HL-60/S4 treated with phorbol 12-myristate 13-acetate at 8.2 ng/mL for 4 days and 3 days (cell line): ENCODE measurements around the gene HLA-F.

ENCODE experiments used
- in situ Hi-C: fragments of 300-500 bp; cut with MboI; formaldehyde crosslinking; loops from 2 replicates; pipeline ENCODE4 v1.15.0; 2022; ENCODE audit warnings: low sequenced_read_pairs

Gene HLA-F

DNA sequence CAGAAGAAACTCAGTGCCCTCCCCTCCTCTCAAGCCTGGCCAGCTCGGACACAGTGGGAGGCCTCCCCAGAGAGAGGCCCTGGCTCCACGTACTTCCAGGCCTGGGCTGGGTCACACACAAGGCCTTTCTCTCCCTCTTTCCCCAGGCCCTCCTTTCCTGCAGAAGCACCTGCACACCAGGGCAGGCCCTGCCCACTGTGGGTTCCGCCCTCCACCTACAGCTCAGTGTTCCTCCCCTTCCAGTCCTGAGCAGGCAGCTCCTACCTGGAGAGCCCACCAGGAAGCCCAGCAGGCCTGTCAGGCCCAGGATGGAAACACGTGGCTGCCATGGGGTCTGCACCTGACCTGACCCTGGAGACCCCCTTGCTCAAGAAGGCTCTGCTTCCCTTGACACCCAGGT, 18.9 kb downstream of the HLA-F start:
- in situ Hi-C loops, result no loop called here

DNA sequence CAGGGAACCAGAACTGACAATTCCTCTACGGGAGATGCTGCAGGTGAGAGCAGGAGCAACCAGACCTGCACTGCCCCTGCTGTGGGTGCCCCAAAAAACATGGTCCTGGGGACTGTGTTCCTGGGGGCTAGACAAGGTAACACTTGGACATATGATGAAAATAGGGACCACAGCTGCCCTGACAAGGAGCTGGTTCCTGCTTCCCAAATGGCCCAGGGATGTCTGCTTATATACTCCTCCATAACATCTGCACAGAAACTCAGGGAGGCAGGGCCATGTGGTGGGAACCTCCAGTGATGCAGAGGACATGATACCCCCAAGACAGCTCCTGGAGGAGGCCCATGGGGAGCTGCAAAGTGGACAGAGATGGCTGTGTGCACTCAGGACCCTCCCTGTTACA, 19.8 kb downstream of the HLA-F start:
- in situ Hi-C loops, result no loop called here

DNA sequence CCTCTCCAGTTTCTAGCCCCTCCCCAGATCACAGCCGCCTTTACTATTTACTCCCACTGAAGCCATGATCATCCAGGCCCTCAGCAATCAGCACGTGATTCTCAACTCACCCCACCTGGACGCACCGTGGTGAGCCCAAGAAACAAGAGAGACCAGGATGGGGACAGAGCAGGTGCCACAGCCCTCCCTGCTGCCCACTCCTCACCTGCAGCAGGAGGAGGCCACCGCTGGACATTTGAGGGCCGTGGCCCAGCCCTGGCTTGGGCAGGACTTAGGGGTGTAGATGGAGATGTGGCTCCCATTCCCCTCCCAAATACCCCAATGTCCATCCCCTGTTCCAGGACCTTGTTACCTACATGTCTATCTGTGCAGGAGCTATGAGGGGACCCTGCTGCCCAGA, 20.3 kb downstream of the HLA-F start:
- in situ Hi-C loops, result no loop called here

DNA sequence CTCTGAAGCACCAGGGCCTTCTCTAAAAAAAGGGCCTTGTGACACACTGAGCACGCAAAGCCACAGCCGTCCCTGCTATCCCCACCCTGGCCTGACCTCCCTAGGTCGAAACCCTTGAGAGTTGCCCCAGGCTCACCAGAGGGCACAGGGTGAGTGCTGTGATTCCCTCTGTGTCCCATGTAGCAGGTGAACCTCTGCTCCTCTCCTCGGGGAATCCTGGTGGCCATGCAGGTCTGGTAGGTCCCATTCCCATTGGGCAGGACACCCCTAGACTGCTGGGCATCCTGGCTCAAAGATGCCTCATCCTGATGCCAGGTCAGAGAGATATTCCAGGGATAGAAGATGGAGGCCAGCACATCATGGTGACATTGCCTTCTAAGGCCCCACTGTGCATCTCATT, 20.9 kb downstream of the HLA-F start:
- in situ Hi-C loops, result no loop called here

DNA sequence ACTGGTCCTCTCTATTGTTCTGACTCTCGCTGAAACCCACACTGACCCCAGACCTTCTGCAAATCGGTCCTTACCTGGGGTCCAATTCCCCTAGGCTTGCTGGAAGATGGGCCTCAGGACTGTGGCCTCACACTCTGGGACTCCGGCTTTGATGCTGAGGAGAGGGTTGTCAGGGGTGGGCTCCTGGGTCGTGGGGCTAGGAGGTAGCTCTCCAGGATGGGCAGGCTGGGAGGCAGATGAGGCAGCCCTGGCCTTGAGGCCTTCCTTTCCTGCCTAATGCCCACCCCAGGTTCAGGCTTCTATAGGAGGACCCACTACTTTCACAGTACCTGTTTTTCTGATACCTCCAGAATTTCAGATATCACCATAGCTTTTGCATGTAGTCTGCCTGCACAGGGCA, 21.4 kb downstream of the HLA-F start:
- in situ Hi-C loops, result no loop called here

DNA sequence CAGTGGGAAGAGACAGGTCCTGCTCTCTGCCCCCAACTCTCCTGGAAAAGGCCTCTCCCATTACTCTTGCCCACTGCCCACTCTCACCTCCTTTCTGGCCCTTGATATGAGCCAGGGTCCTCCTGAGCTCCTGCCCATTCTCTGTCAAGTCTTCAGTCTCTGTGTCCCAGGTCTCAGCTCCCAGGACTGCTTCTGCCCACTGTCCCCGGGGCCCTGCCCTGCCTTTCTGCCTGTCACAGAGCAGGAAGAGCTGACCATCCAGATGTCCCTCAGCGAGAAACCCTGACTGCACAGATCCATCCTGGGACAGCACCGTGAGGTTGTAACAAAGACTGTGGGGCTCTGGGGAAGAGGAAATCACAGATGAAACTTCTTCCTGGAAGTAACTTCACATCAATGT, 22.2 kb downstream of the HLA-F start:
- in situ Hi-C loops, result no loop called here

DNA sequence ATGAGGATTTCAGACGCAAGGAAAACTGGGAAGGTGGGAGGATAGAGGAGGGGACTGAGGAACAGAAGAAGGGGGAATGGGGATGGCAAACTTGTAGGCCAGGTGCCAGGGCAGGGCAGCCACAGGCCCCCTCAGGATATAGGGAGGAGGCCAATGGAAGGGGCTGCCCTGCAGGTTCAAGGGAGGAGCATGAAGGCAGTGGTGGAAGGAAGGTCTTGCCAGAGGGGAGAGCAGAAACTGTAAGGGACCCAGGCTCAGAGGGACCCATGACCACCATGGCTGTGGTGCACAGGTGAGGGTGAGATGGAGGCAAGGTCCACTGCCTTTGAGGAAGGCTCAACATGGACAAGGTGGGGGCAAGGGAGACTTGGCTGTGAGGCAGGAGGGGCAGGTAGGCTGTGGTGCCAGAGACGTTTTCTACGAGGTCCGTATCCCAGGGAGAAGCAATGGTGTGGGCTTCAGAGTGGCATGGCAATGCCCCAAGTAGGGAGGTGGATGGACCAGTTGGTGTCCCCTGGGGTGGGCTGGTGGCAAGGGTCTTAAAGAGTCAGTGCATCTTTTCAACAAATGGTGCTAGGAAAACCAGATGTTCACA, 22.7 kb downstream of the HLA-F start:
- in situ Hi-C loops, result no loop called here

DNA sequence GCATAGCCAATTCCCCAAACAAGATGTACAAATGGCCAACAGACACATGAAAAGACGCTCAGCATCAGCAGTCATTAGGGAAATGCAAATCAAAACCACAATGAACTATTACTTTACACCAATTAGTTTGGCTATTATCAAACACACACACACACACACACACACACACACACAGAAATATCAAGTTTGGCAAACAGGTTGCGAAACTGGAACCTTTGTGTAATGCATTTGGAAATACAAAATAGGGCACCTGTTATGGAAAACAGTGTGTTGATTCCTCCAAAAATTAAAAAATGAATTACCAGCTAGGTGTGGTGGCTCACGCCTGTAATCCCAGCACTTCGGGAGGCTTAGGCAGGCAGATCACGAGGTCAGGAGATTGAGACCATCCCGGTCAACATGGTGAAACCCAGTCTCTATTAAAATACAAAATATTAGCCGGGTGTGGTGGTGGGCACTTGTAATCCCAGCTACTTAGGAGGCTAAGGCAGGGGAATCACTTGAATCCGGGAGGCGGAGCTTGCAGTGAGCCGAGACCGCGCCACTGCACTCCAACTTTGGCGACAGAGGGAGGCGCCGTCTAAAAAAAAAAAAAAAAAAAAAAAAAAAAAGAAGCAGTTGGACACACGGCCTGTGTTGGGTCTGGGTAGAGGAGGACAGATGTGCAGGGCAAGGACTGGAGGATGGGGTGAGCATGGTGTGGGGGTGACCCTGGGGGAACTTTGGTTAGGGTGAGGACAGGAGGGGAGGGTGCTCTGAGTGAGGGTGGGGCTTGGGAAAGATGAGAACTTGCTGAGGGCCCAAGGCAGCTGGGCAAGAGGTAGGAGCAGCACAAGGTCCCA, 23.8 kb downstream of the HLA-F start:
- in situ Hi-C loops, result no loop called here

DNA sequence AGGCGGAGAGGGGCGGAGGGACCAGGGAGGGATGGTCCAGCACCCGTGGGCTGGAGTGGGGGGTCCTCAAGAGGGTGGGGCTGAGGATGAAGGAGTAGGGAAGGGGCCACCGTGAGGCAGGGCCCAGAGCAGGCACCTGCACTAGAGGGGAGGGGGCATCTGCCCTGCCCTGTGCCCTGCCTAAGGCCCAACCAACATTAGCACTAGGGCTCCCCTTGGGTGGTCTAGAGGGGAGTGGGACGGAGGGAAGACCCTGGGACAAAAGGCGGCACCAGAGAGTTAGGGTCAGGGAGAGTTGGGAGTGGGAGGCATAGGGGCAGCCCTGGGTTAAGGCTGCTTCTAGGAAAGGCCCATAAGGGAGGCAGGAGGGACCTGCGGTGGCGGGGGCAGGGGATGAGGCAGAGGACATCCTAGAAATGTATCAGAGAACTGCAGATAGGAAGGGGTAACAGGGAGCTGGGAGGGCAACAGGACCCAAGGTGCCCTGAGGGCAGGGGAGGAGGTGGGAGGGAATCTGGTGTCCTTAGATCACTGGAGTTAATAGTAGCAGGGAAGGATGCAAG, 24.5 kb downstream of the HLA-F start:
- in situ Hi-C loops, result no loop called here

DNA sequence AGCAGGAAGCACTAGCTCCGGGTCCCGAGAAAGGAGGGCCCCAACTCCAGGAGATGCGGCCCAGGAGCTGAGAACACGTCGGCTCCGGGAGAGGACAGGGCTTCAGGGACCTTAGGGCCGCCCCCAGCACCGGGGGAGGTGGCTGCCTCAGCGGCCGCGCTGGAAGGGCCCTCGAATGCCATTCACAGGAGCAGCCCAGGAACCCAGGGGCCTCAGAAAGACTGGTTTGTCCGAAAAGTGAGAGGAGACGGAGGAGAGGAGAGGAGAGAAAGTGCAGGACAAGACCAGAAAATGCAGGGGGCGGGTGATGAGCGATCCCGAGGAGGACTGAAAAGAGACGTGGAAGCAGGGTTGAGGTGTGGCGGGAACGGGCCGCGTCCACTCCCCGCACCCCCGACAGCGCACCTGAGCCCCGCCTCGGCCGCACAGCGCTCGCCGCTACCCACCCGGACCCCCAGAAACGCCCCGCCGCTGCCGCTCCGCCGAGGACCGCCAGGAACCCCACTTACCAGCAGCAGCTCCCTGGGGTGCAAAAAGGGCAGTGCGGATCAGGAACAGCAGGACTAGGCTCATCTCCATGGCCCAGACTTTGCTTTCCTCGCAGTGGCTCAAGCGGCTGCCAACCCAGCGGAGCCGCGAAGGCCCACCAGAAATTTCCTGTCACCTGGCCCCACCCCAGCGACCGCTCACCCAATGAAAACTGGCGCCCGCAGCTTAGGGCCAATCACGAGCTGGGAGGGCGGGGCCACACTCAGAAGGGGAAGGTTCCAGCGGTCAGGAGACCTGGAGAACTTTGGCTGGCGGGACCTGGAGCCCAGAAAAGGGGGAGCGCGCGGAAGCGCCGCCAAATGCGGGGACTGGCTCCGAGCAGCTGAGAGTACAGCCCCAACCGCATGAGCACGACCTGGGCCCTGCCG, 25.4 kb downstream of the HLA-F start:
- in situ Hi-C loops, result no loop called here

DNA sequence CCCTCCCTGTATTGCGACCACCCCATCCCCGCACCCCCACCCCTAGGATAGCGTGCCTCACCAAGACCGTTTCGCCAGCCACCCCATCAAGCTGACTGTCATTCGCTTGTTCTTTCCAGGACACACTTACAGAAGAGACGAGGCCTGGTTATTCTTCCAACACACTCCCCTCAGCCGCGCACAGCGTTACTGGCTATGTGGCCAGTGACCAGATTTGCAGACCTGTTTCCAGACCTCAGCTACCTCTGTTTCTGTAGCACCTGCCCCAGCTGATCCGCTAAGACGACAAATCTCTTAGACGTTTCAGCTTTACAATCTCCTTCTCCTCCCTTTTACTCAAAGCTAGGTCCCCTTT, 26.1 kb downstream of the HLA-F start:
- in situ Hi-C loops, result no loop called here

DNA sequence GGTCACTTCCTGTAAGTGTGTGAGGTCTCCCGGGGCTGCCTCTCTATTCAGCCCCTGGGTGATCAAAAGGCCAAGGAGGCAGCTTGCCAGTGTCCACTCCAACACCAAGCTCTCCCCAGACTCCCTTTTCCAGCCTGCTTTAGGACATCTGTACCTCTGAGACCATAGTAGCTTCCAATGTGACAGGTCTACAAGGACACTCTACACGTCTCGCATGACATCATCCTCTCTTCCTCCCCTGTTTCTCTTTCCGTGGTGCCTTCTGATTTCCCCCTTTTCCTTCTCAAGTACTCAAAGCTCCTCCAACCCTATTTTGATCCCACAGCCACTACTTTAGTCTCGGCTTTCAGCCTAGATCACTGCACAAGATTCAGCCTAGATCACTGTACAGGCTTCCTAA, 26.4 kb downstream of the HLA-F start:
- in situ Hi-C loops, result no loop called here

DNA sequence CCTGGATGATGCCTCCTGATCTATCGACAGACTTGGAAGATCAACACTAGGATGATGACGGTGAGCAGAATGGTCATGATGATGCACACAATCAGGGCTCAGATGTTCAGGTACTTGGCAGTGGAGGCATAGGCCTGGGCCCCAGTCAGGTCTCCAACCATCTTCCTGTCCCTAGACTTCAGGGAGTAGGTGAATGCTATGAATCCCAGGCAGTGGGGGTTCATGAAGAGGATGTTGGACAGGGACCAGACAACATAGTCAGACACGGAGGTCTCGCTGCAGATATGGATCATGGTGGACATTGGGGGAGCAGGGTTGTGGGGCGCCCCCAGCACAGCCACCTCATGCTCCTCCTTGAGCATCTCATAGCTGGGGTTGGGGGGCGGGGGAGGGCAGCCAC, 27.5 kb downstream of the HLA-F start:
- in situ Hi-C loops, result no loop called here

DNA sequence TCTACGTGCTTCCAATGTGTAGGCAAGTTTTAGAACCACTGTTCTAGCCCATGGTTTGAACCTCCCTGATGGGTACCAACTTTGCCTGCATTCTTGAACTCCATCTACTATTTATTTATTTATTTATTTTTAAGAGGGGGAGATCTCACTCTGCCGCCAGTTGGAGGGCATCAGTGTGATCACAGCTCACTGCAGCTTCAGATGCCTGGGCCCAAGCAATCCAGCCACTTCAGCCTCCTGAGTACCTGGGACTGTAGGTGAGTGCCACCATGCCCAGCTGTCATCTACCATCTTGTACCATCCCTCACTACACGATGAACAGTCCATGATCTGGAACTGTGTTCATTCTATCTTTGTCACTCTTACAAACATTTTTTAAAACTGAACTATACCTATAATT, 28.2 kb downstream of the HLA-F start:
- in situ Hi-C loops, result no loop called here

DNA sequence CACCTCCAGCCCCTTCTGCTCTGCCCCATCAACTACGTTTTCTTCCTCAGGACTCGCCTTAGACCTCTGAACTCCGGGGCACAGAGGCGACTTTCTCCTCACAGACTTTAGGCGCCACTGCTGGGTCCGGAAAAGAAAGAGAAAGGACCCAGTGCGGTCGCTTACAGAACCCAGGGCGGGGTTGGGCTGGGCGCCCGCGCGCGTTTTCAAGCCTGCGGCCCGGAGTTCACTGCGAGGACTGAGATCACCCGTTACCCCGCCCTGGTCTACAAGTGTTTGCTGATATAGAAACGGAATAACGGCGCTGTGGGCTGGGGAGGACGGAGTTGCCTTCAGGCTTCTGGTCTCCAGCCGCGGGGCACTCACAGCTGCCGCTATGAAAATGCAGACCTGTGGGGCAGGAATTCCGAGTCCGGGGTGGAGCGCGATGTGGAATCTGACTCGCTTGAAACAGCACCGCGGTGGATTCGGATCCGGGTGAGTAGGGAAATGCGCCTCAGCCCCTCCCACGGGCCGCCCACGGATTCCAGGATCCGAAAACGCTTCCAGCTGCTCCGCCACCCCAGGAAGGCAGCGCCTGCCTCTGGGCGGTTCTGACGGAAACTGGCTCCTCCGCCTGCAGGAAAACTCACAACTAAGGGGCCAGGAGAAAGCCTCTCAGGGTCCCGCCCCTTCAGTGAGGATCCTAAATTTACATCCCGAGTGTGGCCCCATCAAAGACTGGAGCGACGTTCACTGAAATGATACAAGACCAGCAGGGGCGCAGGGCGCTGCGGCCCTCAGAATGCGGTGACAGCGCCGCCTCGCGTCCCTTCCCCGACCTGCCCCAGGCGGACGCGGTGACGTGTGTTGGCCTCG, 29.4 kb downstream of the HLA-F start:
- in situ Hi-C loops, result no loop called here

DNA sequence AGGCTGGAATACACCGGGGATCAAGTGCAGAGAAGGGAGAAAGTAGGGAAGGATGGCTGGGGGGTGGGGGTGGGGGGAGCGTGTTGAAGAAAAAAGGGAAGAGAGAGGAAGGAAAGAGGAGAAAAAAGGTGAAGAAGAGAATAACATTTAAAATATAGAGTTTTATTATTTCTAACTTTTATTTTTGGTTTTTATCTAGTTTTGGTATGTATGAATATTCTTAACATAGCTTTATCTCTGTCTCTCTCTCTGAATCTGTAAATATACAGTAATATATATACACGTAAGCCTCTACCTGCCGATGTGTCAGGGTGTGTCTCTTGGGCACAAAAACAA, 30.0 kb downstream of the HLA-F start:
- in situ Hi-C loops, result no loop called here

DNA sequence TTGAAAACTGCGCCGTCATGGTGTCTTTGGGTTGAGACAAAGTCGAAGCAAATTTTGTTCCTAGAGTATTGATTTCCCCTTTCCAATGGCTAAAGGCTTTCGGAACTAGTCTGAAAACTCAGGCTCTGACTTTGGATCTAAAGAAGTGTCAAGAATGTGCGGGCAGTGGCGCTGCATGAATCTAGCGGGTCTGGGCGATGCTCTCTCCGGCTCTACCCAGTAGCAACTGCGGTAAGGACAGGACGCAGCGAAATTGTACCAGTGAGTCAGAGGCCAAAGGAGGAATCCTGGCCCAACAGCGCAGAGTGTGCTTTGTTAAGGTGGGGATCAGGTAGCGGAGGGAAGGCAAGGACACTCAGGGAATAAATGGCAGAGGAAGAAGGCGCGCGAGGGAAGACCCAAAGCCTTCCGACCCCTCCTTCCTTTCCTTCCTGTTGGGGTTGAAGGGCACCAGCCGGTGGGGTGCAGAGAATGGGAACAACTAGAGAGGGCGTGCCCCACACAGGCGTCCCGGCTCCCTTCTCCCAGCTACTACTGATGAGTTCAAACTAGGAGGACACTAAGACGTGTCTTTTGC, 32.1 kb downstream of the HLA-F start:
- in situ Hi-C loops, result no loop called here

DNA sequence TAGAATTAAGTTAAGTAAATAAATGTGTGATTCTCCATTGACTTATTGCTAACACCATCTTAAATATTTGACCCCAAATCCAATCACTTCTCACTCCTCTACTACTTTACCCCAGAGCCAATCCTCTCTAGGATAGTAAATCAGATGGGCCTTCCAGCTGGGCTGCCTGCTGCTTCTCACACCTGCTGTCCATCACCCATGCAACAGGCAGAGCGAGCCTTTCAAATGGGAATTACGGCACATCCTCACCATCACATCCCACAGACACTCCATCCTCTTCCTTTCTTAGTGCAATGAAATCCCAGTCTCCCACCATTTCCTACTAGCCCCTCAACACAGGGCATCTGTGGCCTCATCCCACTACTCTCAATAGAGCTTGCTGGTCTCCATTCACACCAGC, 34.0 kb downstream of the HLA-F start:
- in situ Hi-C loops, result no loop called here

DNA sequence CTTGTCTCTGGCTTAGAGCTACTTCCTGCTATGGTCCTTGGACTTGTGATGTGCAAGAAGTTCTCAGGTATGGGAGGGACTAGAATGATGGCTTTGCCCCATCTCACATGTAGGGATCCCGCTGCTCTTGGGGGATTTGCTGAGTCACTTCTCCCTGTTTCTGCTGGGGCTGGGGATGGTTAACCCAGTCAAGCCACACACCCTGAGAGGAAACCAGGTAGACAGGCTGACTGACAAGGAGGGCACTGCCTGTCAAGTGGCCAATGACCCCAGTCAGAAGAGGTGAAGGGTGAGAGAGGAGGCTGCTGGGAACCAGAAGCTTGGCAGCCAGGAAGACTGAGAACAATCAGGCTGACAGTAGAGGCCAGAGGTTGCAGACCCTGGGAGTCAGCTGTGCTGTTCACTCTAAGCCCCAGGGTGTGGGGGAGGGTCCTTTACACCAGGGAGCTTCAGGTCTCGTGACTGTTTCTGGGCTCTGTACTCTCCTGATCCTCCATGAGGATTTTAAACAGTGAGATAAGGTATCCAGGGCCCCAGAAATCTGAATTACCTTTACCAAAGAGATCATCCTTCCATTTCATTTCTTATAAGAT, 34.6 kb downstream of the HLA-F start:
- in situ Hi-C loops, result no loop called here

DNA sequence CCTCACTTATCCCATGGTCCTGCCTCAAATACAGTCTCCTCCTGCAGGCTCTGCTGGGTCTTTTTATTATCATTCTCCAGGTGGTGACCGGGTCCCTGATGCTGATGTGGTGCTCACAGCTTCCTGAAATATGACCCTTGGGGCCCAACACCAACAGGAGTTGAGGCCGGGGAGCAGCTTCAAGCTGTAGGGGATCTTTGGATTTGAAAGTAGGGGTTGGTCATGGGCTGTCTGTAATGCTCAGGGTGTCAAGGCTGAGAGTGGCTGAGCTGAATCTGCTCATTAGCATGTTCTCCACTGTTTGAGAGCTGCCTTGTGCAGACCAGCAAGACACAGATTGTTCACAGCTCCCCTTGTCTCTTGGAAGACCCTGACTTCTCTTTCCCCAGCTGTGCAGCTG, 35.5 kb downstream of the HLA-F start:
- in situ Hi-C loops, result no loop called here
